SH-SY5Y (cell line): ENCODE measurements around the gene CAPRIN2.

Experiments used
- GATA2 ChIP-seq: IDR thresholded peaks from 2 replicates; pipeline ENCODE4 v1.6.1; 2011; ENCODE audit warnings: mild to moderate bottlenecking, low read depth, low read length
- GATA3 ChIP-seq: IDR thresholded peaks from 2 replicates; pipeline ENCODE4 v1.6.1; 2011; ENCODE audit warnings: low read depth, mild to moderate bottlenecking, low read length, moderate library complexity

DNA sequence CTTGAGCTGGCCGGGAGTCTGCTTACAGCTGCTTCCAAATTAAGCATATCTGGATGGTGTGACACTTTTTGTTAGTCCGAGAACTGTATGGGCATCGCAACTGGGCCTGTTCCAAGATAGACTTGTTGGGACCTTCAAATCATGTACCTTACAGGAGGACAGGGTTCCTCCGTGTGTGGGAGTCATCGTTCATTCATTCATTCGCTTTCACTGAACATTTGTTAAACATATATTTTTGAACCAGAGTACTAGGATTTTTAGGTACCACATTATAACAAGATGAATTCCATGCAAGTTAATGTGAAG is 58.7 kb downstream of the CAPRIN2 start:
- TF ChIP-seq GATA2 (no peak), GATA3 (no peak)
